Amniotic stem cell (primary cell): ENCODE measurements around the gene DDX23.
"Not testable (repeated sequence)": the region's sequence is repeated elsewhere in the genome, so short reads cannot be mapped to it uniquely, and the experiment has no call there.

Experiments
- DNase-seq: peaks from one replicate; lab custom pipeline; 2025; lab: John Stamatoyannopoulos, UW

DDX23 gene

DNA sequence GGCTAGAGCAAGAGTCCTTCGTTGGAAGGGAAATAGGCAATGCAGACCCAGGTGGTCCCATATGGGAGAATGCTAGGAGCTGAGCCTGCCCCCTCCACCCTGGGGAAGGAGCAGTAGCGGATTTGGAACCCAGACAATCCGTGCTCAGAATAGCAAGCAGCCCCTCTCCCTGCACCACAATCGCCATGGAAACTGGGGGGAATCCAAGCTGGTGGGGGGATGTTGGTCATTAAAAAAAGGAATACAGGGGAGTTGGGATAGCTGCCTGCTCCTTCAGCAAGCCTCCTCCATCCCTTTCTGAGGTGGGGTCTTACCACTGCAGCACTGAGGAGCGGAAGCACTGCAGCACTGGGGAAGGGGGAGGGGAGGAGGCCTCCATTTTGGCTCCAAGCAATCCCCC, 10.8 kb upstream of the DDX23 start:
- DNase-seq, result no peak

DNA sequence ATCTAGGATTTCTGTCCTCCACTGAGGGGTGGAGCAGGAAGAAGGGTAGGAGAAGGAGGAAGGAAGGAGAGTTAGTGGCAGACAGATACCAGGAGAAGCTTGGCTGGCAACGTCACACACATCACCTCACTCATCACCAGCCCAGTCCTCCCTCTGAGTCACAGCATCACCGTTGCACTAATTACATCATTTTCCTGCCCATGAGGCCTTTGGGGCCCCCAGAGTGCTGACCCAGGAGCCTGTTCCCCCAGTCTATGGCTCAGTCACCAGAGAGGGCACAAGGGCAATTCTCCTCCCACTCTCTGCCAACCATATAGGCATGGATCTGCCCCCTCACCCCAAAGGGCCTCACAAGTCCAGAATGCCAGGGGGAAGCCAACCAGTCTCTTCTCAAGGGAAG, 9.1 kb upstream of the DDX23 start:
- DNase-seq, result no peak

GRCh38 chr12:48860236-48860635, 8.3 kb upstream of the DDX23 start:
- not testable (repeated sequence) for DNase-seq

GRCh38 chr12:48859607-48860006, 7.6 kb upstream of the DDX23 start:
- DNase-seq, result no peak

GRCh38 chr12:48858043-48858442, 6.1 kb upstream of the DDX23 start:
- no peak for DNase-seq

- no peak for DNase-seq
These were observed 5.5 kb upstream of the DDX23 start for GRCh38 chr12:48857278-48857994.

- no peak for DNase-seq
These were observed 4.4 kb upstream of the DDX23 start for GRCh38 chr12:48856379-48856778.

DNA sequence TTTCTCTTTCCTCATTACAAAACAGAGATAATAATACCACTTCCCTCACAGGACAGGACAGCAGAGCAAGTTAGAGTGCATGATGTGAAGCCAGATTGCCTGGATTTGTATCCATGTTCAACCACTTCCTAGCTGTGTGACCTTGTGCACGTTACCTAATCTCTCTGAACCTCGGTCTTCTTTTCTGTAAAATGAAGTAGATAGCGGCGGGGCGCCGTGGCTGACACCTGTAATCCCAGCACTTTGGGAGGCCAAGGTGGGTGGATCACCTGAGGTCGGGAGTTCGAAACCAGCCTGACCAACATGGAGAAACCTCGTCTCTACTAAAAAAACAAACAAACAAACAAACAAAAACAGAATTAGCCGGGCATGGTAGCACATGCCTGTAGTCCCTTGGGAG, 3.0 kb upstream of the DDX23 start:
- DNase-seq, result not testable (repeated sequence)

GRCh38 chr12:48854488-48854887, 2.5 kb upstream of the DDX23 start:
- no peak for DNase-seq

DNA sequence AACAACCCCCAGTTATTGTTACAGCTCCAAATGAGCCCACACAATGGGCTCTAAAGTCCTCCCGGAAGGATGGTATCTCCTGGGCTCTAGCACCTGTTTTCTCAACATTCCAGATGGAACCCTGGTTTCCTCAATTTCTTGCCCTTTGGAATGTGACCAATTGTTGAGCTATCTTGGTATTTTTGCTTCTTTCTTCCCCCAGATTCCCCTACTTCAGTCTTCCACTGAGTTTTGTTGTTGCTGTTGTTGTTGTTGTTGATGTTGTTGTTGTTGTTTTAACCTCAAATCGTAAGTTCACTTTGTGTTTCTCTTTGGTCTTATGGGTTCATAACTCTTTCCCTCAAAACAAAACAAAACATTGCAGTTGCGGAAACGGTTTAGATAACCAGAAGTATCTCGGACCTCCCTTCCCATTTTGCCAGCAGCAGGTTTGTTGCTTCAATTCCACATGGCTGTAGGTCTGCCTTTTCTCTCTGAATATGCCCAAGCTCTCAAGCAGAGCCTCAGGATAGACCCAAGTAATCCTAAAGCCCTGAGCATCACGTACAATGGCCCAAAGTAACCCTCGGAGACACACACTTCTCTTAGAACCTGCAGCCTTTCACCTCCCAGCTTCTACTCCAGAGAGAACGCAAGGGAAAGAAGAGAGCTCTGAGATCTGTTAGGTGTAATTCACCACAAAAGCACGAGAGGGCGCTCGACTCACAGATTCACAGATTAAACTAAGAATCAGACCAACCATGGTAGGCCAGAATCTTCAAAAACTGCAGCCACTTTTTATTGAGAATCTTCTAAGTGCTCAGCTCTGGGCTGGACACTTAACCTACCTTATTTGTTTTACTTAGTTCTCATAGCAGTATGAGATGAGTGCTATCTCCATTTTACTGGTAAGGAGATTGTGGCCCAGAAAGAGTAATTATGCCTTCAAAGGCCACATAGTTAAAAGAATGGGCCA, 1.0 kb upstream of the DDX23 start:
- peak; percentile 22 for DNase-seq

DNA sequence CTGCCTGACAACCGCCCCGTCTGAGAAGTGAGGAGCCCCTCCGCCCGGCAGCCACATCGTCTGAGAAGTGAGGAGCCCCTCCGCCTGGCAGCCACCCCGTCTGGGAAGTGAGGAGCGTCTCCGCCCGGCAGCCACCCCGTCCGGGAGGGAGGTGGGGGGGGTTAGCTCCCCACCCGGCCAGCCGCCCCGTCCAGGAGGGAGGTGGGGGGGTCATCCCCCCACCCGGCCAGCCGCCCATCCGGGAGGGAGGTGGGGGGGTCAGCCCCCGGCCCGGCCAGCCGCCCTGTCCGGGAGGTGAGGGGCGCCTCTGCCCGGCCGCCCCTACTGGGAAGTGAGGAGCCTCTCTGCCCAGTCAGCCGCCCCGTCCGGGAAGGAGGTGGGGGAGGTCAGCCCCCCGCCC, 9.9 kb downstream of the DDX23 start:
- DNase-seq, result not testable (repeated sequence)

DNA sequence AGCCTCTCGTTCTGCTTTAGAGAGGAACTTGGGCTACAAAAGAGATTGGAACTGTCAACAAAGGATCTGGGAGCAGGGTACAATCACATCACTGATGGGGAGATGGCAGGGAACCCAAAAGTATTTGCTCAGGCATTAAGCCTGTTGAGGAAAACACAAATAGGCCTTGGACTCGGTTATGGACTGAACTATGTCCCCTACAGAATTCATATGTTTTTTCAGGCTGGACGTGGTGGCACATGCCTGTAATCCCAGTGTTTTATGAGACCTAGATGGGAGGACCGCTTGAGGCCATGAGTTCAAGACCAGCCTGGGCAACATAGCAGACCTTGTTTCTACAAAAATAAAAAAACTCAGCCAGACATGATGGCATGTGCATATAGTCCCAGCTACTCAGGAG, 13.9 kb downstream of the DDX23 start:
- DNase-seq, result no peak

GRCh38 chr12:48832321-48833060, 19.5 kb downstream of the DDX23 start:
- no peak for DNase-seq

GRCh38 chr12:48831257-48831656, 20.7 kb downstream of the DDX23 start:
- no peak for DNase-seq

- no peak for DNase-seq
These were observed 23.0 kb downstream of the DDX23 start for GRCh38 chr12:48828841-48829575.

GRCh38 chr12:48828293-48828692, 23.7 kb downstream of the DDX23 start:
- DNase-seq, result no peak

DNA sequence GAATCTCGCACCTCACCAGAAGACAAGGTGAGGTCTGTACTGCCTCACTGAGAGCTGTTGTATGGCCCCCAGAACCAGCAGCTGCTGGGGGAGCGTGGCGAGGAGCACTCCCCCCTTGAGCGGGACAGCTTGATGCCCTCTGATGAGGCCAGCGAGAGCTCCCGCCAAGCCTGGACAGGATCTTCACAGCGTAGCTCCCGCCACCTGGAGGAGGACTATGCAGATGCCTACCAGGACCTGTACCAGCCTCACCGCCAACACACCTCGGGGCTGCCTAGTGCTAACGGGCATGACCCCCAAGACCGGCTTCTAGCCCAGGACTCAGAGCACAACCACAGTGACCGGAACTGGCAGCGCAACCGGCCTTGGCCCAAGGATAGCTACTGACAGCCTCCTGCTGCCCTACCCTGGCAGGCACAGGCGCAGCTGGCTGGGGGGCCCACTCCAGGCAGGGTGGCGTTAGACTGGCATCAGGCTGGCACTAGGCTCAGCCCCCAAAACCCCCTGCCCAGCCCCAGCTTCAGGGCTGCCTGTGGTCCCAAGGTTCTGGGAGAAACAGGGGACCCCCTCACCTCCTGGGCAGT, 24.4 kb downstream of the DDX23 start:
- DNase-seq, result no peak

GRCh38 chr12:48827026-48827425, 24.9 kb downstream of the DDX23 start:
- DNase-seq, result no peak

- no peak for DNase-seq
These were observed 25.6 kb downstream of the DDX23 start for GRCh38 chr12:48826209-48826855.

DNA sequence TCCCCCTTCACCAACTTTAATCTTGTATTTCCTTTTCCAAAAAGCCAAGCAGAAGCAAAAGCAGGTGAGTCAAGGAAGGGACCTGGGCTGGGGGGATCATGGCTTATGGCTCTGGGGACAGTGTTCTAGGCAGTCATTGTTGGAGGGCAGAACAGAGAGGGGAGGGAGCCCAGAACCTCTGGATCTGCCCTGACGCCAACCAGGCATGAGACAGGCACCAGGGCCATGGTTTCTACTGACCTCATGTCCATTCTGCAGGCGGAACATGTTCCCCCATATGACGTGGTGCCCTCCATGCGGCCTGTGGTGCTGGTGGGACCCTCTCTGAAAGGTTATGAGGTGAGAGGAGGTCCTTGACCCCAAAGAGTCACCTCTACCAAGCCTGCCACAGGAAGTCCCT, 27.1 kb downstream of the DDX23 start:
- DNase-seq, result no peak

GRCh38 chr12:48824112-48824511, 27.9 kb downstream of the DDX23 start:
- no peak for DNase-seq
